H1 (cell line): ENCODE measurements around the gene FAM131C.

Experiments
- EZH2 ChIP-seq: fragments of 200-600 bp; sonication (generic); IDR thresholded peaks from 2 replicates; pipeline ENCODE4 v1.7.1; 2012; ENCODE audit warnings: low read depth, mild to moderate bottlenecking, moderate library complexity, low read length, inconsistent platforms; ENCODE audit not compliant: severe bottlenecking
- SAP30 ChIP-seq: fragments of 300-600 bp; sonication (generic); IDR thresholded peaks from 2 replicates; pipeline ENCODE4 v1.7.1; 2012; ENCODE audit warnings: low read length, moderate library complexity, mild to moderate bottlenecking, inconsistent platforms; ENCODE audit not compliant: insufficient read depth, insufficient replicate concordance
- TF ChIP-seq, protein P1 (sequence below), 3 experiments: IDR thresholded peaks; 1 replicate in 2 of 3; 2 replicates in 1 of 3; pipeline versions ENCODE4 v1.5.1 to v1.6.1; 2011; ENCODE audit warnings: low read length in 3 of 3, mild to moderate bottlenecking in 3 of 3, inconsistent platforms in 2 of 3, low read depth in 1 of 3, moderate library complexity in 1 of 3; ENCODE audit not compliant: insufficient read depth in 1 of 3; ENCODE audit errors: control extremely low read depth in 1 of 3

DNA sequence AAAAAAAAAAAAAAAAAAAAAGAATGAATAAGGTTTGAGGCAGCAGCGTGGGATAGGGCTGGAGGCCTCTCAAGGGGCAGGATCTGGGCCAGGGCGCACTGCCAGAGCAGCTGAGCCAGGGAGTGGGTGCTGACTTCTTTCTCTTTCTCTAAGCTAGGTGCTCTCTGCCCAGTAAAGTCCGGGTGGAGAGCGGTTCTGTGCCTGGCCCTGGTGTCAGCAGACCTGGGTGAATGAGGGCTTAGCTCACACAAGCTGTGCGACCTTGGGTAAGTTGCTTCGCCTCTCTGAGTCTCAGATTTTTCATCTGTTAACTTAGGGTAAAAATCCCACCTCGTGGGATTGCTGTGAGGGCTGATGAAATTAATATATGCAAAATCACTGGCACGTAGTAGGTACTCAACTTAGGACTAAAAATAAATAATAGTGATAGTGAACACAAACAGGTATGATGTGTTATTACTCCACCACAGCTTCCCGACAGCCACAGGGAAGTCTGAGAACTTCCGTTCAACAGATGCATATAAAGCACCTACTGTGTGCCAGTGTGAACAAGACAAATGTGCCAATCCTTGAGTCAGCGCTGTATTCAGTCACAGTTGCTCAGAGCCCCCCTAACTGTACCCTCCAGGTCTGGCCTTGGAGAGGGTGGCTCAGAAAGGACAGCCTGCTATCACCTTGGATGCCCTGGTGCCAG lies 2.0 kb upstream of the FAM131C start:
- TF ChIP-seq, protein P1, sequence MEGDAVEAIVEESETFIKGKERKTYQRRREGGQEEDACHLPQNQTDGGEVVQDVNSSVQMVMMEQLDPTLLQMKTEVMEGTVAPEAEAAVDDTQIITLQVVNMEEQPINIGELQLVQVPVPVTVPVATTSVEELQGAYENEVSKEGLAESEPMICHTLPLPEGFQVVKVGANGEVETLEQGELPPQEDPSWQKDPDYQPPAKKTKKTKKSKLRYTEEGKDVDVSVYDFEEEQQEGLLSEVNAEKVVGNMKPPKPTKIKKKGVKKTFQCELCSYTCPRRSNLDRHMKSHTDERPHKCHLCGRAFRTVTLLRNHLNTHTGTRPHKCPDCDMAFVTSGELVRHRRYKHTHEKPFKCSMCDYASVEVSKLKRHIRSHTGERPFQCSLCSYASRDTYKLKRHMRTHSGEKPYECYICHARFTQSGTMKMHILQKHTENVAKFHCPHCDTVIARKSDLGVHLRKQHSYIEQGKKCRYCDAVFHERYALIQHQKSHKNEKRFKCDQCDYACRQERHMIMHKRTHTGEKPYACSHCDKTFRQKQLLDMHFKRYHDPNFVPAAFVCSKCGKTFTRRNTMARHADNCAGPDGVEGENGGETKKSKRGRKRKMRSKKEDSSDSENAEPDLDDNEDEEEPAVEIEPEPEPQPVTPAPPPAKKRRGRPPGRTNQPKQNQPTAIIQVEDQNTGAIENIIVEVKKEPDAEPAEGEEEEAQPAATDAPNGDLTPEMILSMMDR (IDR thresholded peaks at IDR 0.05; ENCODE audit: control extremely low read depth in 1 of 3, insufficient read depth in 1 of 3, low read depth in 1 of 3, low read length in 3 of 3): no peak
- no peak for TF ChIP-seq EZH2
- TF ChIP-seq SAP30: no peak
